ENCODE results near the gene TBCEL.
"Not testable (repeated sequence)": the region's sequence is repeated elsewhere in the genome, so short reads cannot be mapped to it uniquely, and the experiment has no call there.

The TBCEL gene

DNA sequence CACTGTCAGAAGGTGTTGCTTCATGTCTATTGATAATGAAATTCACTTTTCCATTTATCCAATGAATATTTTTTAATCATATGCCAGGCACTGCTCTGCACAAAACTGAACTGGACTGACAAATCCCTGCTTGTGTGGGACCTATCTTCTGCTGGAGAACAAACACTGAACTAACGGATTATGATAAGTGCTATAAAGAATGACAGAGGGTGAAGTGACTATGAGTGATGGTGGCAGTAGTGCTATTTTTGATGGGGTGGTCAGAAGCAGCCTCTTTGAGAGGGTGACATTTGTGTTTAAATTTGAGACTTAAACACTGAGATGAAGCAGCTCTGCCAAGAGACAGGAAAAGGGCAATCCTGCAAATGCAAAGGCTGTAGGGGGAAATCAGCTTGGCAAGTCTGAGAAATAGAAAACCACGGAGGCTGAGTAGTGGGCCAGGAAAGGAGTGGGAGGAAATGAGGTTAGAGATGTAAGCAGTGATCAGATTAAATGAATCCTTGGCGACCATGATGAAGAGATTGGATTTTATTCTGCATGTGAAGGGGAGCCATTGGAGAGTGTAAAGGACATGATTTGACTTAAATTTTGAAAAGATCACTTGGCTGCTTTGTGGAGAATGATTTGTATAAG, 6.0 kb downstream of the TBCEL start:
- DNase-seq = no peak

DNA sequence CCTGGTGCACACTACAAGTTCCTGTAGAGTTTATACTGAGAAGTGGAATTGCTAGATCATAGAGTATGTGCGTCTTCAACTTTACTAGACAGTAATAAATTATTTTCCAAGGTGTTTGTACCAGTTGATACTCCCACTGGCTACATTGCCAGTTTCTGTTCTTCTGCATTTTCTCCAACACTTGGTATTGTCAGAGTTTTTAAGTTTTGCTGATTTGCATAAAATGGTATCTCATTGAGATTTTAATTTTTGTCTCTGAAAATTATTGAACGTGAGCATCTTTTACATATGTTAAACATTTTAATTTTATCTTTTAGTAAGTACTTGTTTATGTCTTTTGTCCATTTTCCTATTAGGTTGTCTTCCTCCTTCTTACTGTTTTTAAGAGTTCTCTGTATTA, 7.3 kb downstream of the TBCEL start:
- DNase-seq = no peak

DNA sequence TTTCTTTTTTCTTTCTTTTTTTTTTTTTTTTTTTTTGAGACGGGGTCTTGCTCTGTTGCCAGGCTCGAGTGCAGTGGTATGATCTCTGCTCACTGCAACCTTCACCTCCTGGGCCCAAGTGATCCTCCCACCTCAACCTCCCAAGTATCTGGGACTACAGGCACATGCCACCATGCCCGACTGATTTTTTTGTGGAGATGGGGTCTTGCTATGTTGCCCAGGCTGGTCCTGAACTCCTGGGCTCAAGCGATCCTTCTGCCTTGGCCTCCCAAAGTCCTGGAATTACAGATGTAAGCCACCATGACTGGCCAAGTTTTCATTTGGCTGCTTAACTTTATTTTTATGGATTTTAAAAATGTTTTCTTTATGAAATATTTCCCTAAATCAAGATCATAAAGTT, 7.7 kb downstream of the TBCEL start:
- not testable (repeated sequence) for DNase-seq

- DNase-seq = no peak
Measured at GRCh38 chr11:121032546-121032945, 8.6 kb downstream of the TBCEL start.

GRCh38 chr11:121033635-121034034, 9.7 kb downstream of the TBCEL start:
- no peak for DNase-seq

- no peak for DNase-seq
Measured at GRCh38 chr11:121035169-121035755, 11.4 kb downstream of the TBCEL start.

DNA sequence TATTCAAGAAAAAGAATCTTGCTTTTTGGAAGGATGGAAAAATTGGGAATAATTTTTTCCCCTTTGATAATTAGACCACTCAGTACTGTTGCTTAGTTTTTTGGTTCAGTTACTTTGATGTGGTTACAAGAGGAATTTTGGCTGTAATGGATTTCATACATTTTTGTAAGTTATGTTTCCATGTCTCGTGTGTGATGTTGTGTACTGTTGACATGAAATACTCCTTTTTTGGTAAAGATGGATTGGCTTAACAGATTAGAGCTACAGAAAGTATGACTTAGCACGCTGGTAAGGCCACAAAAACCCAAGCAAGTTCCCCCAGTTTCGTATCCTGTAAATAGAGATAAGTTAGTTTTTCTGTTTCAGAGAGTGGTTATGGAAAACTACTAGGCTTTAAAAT, 11.9 kb downstream of the TBCEL start:
- DNase-seq = no peak

DNA sequence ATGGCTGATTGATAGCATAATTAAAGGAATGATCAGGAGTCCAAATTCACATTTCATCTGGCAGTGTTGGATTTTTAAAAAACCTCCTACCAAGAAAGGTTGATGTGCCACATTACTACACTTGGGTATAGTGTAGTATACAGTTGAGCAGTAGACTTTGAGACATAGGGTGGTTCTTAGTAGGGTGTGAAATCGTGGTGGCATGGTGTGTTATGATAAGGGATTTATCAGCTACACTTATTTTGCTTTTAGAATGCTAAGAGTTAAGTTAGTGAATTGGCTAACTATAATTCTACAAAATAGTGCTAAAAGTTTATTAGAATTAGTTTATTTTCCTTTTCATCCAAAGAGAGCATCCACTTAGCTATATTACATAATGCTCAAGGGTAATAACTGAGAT, 13.1 kb downstream of the TBCEL start:
- no peak for DNase-seq

DNA sequence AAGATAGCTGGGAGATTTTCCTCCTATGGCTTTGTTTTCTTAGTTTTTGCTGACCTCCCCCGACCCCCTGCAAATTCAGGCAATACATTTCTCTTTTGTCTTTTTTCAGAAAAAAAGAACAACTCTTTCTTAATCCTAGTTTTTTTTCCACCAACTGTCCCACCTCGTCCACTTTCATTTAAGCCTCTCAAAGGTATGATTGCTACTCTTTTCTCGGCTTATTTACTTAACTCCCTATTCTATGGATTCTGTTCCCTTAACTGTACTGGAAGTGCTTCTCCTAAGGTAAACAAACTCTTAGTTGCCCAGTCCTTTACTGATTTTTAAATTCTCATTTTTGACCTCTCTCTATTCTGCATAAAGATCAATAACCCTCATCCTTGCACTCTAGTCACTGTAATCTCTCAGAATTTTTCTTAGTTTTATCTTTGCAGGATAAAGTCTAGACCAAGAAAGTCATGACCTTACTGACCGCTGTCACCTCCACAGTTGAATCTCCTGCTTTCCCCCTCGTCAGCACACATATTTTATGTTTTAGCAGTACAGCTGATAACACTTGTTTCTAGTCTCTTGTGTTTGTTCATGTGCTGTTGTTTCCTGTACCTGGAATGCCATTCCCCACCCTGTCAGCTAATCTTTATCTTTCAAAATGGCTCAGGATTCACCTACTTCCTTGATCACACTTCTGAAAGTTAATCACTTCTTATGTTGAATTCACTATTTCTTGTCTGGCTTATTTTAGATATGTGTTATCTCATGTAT, 14.9 kb downstream of the TBCEL start:
- no peak for DNase-seq

DNA sequence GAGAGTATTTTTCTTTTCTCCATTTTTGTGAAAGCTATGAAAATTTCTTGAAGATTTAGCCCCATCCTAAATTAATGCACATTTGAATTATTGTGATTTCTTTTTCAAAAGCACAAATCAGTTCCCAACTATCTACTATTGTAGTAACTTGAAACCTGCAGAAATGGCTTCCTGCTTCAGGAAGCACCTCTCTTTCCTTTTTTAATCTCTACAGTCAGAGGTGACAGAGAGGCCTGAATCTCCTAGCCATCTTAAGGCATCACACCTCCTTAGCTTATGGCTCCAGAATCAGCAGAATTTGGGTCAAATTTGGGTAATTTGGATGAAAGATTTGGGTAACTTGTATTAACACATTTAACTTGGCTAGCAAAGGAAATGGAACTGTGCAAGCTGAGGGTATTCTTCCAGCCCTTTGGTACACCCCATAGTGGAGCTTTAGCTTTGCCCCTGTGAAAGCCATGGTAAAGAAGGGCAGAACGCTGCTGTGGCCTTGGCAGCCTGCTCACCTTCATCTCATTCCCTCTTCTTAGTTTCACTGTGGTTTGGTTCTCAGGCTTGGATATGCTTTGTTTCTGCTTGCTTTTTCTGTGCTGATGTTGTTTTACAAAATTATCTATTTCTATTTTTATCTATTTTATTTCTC, 16.2 kb downstream of the TBCEL start:
- no peak for DNase-seq

- DNase-seq = no peak
Measured at GRCh38 chr11:121040614-121041002, 16.7 kb downstream of the TBCEL start.

DNA sequence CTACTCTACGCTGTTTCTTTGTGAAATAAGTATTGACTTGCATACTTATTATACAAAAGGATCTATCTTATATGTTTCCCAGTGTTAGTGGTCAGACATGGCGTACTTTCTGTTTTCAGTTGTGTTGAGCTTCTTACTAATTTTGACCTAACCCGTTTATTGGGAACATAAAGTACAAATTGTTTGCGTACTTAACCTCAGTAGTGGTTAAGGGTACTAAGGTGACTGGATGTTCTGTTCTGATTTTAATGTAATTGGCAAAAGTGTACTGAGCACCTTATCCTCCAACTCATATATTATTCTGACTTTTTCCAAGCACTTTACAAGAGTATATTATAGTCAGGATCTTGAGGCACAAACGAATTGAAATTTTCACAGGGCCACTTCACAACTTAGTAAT, 17.2 kb downstream of the TBCEL start:
- DNase-seq = no peak

- no peak for DNase-seq
Measured at GRCh38 chr11:121042296-121042695, 18.4 kb downstream of the TBCEL start.

DNA sequence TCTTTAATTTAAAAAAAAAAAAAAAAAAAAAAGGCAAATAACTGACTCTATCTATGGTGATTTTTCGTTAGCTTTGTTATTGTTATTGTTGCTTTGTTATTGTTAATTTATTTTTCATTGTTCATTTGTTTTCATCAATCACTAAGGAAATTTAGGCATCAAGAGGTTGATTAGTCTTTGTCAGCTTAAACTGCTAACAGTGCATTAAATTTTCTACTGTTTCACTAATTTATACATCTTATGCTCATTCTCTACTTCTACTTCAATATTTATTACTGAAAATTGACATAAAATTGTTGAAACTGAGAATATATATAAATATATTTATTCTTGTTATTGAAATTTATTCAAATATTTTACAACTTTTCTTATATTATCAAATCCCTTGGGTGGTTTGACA, 24.0 kb downstream of the TBCEL start:
- no peak for DNase-seq

- no peak for DNase-seq
Measured at GRCh38 chr11:121048464-121049233, 24.7 kb downstream of the TBCEL start.

GRCh38 chr11:121053244-121053643, 29.3 kb downstream of the TBCEL start:
- DNase-seq = no peak

DNA sequence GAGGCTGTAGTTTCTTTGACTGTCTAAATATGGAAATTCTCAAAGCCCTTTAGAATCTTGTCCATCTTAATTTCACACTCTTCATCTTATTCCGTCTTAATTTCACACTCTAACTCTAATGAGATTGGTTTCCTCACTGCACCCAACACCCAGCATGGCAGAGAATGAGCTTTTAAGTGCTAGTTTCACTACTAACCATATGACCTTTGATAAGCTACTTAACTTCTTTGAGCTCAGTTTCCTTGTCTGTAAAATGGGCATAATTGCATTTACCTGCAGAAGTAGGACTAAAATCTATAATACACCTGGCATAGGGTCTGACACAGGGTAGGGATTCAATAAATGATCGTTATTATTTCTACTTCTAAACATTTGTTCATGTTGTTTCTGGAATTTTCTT, 30.4 kb downstream of the TBCEL start:
- no peak for DNase-seq

GRCh38 chr11:121055076-121055475, 31.2 kb downstream of the TBCEL start:
- DNase-seq = no peak

DNA sequence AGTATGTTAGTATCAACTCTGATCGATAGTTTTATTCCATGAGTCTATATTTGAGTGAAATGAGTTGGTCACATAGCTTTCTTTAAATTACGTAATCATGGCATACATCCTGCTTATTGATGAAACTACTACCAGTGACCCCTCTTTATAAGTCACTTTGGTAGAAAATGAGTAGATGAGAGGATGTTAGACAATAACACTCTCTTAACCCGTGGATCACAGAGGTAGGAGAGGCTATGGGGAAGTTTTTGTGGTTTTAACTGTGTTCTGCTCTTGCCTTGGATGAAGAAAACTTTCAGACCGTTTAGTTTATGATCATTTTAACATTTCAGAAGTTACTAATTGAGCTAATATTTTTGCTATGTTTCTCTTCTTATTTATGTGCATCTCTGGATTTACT, 34.0 kb downstream of the TBCEL start:
- no peak for DNase-seq

DNA sequence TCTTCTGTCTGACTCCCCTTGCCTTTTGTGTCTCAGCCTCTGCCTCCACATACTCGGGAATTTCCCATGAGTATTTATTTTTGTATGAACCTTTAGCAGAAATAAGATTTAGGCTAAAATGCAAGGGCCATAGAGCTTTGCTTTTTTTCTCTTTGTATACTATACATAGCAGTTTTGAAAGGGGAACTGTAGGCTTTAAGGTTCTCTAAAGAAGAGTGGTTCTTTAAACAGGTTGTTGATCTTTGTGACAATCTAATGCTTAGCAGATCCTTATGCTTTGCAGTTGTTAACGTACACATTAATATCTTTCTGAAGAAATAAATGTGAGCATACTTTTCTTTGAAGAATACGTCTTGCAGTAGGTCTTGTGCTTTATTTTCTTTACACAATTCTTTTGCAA, 35.0 kb downstream of the TBCEL start:
- no peak for DNase-seq

DNA sequence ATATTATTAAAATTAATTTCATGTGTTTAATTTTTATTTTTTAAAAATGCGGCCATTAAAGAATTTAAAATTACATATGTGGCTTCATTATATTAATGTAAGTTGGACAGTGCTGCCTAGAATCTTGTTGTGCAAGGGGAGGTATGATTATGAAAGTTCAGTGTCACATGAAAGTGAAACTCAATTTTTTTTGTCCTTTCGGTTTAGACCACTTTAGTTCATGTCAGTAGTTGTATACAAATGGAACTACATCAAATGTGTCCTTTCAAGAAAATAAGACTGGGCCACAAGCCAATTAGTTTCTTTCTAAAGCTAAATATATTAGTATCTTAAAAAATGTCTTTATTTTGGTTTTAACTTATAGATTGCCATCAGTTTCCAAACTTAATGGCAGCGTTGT, 35.7 kb downstream of the TBCEL start:
- DNase-seq = peak; percentile 62 to 76

GRCh38 chr11:121063728-121064127, 39.8 kb downstream of the TBCEL start:
- peak in 1 of 2 donors; percentile 23 for DNase-seq

- no peak for DNase-seq
Measured at GRCh38 chr11:121066623-121067022, 42.7 kb downstream of the TBCEL start.

Measured in inflammatory macrophage treated with lipopolysaccharide for 1 hour (primary cell).